Medulla oblongata (tissue), 1 donor: ENCODE results near the gene CBX2.

Source experiments
- DNase-seq: peaks from one replicate; pipeline ENCODE4 v3.0.0-alpha.2; 2015; ENCODE audit errors: extremely low spot score

Gene CBX2

DNA sequence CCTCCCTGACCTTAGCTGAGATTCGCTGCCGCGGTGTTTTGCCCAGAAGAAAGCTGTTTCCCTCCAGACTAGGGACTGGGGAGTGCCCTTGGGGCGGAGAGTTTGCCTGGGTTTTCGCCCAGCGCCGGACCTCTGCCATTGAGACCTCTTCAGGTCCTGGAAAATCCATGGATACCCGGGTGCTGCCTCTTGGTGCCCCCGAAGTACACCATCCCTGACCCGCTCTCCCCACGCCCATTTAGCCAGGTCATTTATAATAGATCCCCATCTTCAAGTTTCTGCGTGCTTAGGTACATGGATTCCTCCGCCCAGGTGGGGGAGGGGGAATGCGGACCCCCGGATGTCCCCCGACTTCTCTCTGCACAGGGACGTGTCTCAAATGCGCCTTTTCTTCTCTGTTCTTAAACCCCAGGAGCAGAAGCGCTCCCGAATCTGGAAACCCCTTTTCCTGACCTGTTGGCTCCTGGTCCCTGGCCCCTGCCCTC lies 34.0 kb downstream of the CBX2 start:
- no peak for DNase-seq

DNA sequence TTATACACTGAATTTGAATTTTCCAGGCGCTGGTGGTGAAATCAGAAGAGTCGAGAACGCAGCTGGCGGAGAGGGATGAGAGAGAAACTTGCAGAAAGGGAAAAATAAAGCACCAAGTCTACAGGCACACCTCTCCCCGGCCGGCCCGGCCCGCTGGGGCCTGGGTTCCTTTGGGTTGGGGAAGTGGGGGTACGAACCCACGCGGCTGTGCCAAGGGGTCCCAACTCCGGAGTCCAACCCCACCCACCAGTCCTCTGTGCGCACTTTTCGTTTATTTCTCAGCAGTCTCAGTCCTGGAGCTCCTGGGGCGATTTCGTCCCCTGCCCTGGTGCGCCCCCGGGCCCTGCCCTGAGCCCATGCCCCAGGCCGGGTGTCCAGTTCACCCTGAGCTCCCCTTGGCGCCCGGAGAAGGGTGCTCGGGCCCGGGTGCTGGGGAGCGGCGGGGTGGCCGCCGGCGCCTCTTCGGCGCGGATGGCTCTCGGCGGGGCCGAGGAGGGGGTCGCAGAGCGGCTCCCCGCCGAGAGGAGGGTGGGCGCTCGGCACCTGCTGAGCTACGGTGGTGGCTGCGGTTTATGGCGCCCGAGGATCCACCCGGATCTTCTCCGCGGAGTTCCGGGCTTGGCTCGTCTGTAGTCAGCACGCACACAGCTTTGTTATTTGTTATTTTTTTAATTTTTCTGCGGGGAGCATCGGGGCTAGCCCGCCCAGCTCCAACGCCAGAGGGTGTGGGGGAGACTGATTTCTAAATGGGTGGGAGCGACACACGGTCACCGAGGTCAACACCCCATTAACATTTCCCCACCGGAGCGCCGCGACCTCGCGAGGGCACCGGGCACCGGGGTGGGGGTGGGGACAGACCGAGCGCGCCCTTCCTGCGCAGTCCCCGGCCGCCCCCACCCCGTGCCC lies 34.7 kb downstream of the CBX2 start:
- DNase-seq: no peak

DNA sequence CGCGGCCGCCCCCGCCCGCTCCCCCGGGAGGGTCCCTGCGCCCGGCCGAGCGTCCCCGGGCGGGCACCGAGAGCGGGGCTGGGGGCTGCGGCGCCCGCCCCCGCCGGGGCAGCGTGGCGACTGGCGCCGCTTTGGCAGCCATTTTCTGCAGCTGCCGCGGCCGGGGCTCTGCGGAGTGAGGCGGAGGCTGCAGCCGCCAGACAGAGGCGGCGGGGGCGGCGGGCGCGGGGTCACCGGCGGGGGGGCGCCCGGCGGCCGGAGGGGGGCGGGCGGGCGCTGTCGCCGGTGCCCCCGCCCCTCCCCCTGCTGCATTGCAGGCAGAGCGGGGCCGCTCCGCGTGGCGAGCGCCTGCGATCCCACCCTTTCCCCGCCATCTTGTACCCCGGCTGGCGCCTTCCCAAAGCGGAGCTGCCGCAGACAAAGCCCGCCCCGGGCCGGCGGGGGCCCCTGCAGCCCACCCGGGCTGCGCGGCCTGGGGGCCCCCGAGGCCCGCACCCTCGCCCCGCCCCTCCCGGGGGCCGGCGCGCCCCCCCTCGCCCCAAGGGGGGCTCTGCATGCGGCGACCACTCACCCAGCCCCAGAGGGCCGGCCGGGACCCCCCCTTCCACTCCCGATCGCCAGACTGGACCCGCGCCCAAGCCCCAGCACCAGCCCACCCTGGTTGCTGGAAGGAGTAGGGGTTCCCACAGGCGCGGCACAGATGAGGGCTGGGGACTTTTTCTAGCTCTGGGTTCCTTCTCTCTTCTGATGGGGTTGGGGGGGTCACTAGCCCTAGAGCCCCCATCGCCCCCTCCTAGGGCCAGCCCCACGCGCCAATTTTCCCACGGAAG lies 35.6 kb downstream of the CBX2 start:
- DNase-seq: no peak

DNA sequence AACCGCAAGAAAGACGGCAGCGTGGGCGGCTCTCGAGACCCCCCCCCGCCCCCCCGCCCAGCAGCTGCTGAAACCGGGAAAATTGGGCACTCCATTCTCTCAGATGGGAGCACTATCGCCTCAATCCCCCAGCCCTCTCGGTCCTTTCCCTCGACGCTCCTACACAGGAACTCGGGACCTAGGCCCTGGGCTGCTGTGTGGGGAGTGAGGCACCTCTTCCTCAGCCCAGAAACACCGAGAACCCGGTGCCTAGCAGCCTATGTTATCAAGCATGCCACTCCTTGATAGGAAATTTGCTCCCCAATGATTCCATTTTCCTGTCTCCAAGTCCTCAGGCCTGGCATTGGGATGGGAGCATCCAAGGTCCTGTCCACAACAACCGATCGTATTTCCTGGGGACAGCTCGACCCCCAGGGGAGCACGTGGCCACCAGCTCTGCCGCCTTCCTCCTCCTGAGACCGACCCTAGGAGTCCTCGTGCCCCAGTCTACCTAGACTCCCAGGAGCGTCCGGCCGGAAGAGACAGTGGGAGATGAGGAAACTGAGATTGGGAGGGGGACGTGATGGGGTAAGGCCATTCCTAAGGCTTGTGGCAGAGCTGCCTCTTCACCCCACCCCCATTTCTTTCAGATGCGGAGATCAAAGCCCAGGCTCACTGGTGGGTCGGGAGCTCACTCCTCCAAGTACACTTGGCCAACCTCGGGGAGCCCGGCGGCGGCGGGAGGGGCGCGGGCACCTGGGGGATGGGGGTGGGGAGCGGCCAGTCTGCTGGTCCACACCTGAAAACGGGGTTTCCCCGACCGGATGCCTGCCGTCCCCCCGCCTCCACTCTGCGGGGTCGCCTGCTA lies 36.4 kb downstream of the CBX2 start:
- DNase-seq: no peak

DNA sequence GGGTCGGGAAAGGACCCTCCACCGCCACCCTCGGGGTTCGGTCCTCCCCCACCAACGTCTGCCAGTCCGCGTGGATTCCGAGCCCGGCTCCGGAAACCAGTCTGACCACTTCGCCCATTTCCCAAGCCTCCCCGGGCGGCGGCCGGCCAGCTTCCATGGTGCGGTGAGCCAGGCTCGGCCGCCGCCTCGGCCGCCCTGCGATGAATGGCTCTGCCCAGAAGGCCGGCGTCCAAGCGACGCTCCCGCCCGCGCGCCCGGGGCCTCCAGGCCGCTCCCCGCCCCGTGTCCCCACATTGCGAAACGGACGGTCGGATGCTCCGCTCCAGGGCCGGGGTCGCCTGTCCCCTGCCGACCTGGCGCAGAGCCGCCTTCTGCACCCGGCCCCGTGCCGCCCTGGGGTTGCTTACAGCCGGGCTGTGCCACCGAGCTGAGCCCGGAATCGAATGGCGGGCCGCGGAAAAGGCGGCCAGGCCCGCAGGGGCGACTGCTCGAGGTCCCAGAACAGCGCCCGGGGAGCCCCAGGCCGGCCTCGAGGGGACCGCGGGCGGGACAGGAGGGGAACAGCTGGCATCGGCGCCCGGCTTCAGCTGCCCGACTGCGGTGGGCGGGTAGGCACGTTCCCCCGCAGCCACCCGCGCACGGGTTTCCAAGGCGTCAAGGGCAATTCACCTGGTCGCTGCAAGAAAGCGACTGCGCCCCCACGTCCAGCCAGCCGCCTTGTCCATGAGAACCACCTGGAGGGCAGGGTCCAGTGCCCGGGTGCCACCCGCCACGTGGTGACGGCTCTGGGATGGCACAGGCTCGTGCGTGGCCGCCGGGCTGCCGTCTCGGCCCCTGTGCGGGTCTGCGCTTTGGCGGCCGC lies 37.3 kb downstream of the CBX2 start:
- no peak for DNase-seq

DNA sequence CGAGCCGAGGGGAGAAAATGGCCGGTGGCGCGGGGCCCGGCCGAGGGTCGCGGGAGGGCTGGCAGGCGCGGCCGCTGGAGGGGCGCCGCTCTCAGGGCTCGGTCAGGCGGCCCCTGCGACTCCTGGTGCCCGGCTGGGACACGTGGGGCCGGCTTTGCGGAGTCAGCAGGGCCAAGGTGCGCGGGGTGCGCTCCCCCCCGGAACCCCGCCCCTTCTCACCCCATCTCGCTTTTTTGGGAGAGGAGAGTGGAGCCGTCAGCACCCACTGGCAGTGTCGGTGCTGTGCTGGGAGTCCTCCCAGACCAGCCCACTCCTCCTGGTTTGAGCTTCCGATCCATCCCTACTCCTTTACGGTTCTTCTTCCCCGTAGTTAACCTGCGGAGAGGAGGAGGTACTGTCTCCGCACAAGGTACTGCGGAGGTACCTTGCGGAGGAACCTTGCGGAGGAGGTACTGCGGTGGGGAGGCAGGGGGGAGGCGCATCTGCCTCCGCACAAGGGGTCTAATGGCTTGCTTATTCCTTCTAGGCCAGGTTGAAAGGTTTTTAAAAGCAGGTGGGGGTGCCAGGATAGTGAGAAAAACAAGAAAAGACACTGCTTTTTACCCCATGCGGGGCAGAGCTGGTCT lies 38.0 kb downstream of the CBX2 start:
- DNase-seq: no peak

DNA sequence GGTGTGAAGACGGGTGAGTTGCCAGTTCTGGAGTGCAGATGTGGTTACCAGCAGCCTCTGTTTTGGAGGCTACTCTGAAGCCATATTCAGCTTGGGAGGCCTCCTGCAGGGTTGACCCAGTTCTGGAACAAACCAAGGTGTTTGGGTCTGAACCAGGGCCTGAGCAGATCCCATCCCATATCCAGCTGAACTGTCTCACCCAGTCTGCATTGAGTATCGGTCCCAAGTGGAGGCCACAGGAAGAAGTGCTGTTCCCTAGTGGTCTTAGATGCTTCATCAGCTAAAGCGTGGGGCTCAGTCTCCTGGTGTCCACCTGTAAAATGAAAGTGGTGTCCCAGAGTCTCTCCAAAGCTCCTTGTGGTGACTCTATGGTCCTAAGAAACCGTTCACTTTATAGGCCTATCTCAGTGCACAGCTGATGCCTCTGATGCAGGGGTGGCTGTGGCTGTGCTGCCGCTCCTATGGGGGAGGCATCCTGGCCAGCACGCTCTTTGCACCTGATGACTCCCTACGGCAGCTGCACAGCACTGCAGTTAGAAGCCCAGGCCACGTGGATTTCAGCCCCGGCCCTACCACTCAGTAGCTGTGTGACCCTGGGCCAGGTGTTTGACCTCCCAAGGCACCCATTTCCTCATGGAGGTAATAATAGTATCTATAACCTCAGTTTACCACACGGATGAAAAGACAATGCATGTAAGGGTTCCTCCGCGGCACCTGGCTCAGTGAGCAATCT lies 40.2 kb downstream of the CBX2 start:
- no peak for DNase-seq

DNA sequence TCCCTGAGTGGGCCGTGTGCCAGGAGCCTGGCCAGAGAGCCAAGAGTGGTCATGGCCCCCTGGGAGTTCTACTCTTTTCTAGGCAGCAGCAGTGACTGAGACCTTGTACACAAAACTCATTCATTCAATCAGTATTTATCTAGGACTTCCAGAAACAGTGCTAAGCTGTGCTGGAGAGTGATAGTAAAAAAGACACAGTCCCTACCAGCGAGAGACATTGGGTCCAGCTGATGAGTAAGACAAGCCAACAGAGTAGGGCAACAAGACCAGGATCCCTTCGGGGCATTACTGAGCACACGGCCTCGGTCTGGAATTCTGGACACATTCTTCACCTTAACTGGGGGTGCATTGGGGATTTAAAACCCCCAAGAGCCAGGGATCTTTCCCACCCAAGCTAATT lies 41.1 kb downstream of the CBX2 start:
- DNase-seq: no peak

DNA sequence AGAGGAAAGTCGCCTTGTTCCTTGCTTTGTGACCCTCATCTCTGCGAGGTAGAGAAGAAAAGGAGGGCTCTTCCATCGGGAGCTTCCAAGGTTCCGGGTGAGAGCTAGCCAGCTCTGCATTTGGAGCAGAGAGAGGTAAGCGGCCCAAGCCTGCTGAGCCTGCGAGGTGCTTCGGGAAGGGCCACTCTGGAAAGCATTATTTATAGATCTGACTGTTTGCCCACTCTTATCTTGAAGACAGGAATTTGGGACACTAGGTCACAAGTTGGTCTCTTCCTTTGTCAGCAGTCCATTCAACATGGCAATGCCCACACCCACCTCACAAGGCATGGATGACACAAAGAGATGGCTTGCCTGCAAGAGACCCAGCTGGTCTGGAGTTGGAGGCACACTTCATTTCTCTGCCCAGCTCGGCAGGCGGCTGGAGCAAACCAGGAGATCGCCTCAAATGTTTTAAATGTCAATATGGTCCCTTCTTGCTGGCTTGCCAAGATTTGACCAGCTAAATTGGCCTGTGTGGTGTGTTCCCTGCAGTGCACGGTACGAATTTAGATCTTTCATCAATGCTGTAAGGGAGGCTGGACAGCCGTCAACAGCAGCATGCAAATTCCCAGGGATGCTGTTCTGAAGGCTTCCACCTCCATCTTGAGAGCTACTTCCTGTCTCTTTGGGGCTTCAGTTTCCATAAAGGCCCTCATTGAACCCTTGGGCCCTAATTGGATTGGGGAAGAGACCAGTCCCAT lies 41.8 kb downstream of the CBX2 start:
- DNase-seq: no peak

DNA sequence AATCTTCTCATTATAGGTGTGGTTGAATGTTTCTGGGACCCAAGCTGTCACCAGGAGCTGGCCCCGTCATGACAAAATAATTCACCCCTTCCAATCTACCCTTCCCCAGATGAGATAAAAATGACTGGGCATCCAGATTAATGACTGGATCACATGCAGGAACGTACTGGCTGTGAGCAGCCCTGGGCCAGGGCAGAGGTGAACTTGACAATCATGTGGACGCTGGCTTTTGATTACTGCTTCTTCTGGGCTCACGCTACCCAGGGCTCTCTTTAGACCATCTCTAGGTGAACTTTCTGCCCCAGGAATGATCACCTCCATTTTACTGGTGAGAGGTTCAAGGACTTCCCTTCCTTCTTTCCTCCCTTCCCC lies 43.0 kb downstream of the CBX2 start:
- no peak for DNase-seq

DNA sequence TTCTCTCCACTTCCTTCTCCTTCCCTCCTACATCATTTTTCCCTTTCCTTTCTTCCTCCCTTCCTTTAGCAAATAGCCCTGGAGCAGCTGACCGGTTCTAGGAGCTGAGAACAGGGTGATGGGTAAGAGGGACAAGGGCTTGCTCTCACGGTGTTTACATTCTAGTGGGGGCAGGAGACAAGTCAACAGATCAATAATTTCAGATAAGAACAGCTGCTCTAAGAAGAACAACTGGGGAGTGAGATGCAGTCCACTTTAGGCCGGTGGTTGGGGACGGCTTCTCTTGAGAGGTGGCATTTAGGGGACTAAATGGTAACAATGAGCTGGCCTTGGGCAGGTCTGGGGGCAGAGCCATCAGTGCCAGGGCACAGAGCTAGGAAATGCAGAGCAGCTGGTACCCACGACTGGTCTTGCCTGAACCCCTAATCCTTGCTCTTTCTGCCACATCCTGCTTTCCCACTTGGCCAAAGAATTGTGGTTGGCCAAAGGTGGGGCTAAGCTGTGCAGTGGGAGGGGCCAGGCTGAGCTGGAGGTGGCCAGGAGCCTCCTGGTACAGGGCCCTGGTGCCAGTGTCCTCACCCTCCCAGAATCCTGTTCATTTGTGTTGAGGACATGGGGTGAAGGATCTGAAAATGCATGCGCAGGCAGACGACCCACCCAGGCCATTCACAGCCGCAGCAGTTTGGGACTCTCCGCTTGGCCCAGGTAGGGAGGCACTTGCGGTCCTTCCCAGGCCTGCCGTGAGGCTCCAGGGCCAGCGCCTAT lies 43.6 kb downstream of the CBX2 start:
- no peak for DNase-seq

DNA sequence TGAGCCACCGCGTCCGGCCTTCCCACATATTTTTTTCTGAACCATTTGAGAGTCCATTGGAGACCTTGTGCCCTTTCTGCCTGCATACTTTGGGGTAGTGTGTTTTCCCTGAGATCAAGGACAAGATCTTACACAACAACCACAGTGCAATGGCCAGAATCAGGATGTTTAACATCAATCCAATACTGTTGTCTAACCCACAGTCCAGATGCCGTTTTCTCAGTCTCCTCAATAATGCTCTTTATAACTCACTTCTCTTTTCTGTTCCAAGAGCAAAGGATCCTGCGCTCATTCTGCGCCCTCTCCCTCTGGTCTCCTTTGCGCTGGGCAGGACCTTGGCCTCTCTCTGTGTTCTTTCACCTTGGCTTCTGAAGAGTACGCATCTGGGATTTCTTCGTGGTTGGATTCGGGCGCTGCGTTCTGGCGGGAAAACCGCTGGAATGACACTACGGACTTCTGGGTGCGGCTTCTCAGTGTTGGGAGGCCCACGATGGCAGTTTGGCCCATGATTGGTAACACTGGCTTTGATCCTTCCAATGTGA lies 44.7 kb downstream of the CBX2 start:
- no peak for DNase-seq

DNA sequence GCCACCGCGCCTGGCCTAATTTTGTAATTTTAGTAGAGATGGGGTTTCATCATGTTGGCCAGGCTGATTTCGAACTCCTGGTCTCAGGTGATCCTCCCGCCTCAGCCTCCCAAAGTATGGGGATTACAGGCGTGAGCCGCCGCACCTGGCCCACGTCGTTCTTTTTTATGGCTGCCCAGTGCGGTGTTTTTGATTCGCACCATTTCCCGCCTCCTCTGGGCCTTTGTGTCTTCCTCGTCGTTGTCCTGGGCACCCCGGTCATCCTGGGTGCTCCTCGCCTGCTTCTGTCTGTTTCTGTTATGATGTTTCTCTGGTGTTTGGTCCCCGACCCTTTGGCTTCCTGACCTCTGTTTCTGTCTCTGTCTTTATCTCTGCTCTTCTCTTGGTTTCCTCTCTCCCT lies 46.3 kb downstream of the CBX2 start:
- no peak for DNase-seq

DNA sequence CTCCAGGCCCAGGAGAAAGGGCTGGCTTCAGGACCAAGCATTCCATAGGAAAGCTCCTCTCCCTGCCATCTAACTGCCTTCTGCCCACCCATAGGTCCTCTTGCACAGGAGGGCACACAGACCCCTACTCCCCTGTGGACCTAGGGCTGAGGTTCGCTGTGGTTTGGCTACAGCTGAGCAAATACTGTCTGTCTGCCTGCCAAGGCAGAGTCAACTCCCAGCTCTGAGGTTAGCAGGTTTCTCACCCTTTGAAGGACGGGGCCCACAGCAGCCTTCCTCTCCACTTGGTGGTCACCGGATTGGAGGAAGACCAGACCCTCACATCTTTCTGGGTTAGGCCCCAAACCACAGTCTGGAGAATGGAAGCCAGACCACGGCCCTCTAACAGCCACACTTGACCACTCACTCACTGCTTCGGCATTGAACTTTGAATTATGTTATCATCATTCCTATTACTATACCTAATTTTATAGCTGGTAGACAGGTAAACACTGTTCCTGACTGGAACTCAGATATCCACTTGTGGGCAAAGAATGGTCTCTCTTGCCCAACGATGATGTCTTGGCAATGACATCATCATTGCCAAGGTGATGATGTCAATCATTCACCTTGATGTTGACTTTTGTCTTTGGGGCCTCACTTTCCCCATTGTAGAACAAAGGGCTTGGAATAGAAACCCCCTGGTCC lies 47.1 kb downstream of the CBX2 start:
- DNase-seq: no peak

DNA sequence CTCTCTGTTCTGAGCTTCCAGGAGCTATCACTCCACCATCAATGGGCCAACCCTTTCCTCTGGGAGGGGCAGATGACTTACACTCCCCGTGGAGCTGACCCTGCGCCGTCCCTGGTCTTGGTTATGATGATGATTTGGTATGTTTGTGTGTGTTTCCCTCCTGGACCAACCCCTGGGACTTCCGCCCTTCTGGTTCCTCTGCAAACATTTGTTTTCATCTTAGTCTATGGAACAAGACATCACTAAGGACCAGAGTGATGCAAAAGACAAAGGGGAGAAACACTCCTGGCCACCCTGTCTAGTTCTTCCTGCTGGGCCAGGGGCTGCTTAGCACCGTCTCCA lies 47.6 kb downstream of the CBX2 start:
- no peak for DNase-seq

DNA sequence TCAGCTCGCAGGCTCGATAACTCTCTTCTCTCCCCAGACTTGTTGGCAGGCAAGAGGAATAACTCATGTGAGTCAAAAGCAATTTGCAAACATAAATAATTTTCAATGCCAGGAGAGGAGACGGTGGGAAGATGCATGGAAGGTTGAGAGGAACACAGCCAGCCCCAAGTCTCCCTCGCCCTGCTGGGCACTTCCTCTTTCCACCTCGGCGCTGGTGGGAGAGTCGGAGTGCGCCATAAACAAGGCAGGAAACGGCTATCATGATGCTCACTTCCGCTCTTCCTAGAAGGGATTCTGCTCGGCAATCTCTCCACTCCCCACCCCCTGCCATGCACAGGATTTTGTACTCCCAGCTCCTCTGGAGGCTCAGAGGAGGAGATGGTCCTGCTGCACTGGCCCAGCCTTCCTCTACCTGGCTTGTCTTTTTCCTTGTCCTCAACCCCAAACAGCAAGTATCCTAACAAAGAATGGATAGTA lies 48.3 kb downstream of the CBX2 start:
- peak; percentile 40 for DNase-seq

DNA sequence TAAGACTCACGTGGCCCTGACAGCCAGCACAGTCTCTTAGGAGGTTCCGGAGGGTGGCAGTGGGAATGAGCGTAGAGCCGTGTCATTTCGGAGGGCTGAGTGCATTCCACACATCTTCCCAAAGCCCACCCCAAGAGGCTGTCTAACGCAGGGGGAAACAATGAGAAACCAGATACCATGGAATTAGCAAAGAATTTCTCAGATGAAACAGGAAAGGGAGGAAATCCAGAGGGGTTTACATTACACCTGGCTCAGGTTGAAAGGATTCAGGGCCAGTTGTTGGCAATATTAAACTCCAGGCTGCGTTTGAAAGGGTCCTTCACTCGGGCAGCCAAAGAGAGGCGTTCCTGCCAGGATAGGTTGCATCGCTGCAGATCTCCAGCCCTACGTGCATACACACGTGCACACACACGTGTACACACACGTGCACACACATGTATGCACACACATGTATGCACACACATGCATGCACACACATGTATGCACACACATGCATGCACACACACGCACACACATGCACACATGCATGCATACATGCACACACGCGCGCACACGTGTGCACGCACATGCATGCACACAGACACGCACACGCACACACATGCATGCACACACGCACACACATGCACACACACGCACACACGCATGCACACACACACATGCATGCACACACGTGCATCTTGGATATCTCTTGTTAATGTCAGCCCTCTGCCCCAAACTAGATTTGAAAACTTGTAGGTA lies 49.1 kb downstream of the CBX2 start:
- no peak for DNase-seq
